ENCODE data around the gene IL4R.
A peak's percentile ranks its signal among the peaks of the same experiment; 100 is the strongest.

GRCh38 chr16:27313422-27314160 lies at the start of gene IL4R:
- peak in 1 of 6 experiments; percentile 1 for TF ChIP-seq CTCF (IDR thresholded peaks at IDR 0.05)
- TF ChIP-seq POLR2A (IDR thresholded peaks at IDR 0.05) = peak; percentile 56 to 63

Measured in Peyer's patch (tissue), 4 donors.